ENCODE results near the gene MKRN2OS. TPM values are rescaled to one million over a fixed set of nuclear protein-coding genes. Genes with fewer than 3 reads are reported as not detected.
A peak's percentile ranks its signal among the peaks of the same experiment; 100 is the strongest.

MKRN2OS gene
- total RNA-seq, 2 experiments from 2014 or later: not detected

- Histone ChIP-seq H3K9me3 (ENCODE audit: low read length) (peaks cover 13% of the 10 kb centered on the region; the same call in 1 of the 2 replicates), H3K27ac (ENCODE audit: low read depth, low read length, poor library complexity, severe bottlenecking) (no peak overlapping the region), H3K4me3 (ENCODE audit: low read depth, low read length, poor library complexity, severe bottlenecking) (no peak overlapping the region), H3K36me3 (ENCODE audit: insufficient read depth, low read length) (peaks cover 17% of the 10 kb centered on the region), H3K9me2 (ENCODE audit: insufficient read depth, low read length) (no peaks in the 10 kb centered on the region), H4K20me1 (ENCODE audit: insufficient read depth, low read length) (peaks cover 32% of the 10 kb centered on the region), H2AFZ (ENCODE audit: low read length) (no peak overlapping the region), H3K4me2 (ENCODE audit: low read length) (no peak overlapping the region), H3K79me2 (ENCODE audit: insufficient read depth, low read depth, low read length) (peaks cover 93% of the 10 kb centered on the region), H3K4me1 (ENCODE audit: insufficient read depth, low read length, poor library complexity, severe bottlenecking) (peaks cover 40% of the 10 kb centered on the region)
- TF ChIP-seq, protein P1, sequence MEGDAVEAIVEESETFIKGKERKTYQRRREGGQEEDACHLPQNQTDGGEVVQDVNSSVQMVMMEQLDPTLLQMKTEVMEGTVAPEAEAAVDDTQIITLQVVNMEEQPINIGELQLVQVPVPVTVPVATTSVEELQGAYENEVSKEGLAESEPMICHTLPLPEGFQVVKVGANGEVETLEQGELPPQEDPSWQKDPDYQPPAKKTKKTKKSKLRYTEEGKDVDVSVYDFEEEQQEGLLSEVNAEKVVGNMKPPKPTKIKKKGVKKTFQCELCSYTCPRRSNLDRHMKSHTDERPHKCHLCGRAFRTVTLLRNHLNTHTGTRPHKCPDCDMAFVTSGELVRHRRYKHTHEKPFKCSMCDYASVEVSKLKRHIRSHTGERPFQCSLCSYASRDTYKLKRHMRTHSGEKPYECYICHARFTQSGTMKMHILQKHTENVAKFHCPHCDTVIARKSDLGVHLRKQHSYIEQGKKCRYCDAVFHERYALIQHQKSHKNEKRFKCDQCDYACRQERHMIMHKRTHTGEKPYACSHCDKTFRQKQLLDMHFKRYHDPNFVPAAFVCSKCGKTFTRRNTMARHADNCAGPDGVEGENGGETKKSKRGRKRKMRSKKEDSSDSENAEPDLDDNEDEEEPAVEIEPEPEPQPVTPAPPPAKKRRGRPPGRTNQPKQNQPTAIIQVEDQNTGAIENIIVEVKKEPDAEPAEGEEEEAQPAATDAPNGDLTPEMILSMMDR (conservative IDR thresholded peaks at IDR 0.05; ENCODE audit: low read length): no peak
- no peak for TF ChIP-seq EZH2phosphoT487 (IDR thresholded peaks at IDR 0.05; ENCODE audit: borderline replicate concordance, low read depth, low read length)
- CTCF ChIA-PET (ENCODE audit: unreplicated experiment): no interaction called here
- DNase-seq (ENCODE audit: low spot score): no peak
- no TSS peak for BruUV-seq (replicated peaks)
- intact Hi-C loops (cut with micrococcal nuclease; ENCODE audit: unreplicated experiment): no loop called here
- POLR2A ChIA-PET: interaction anchor here (0.5 to 1.1 kb wide), 3 partner anchors 10 to 57 kb away, joined by 3 read pairs; no protein-coding TSS in a partner anchor
Measured at GRCh38 chr3:12562451-12562850, 17.2 kb upstream of the MKRN2OS start.

GRCh38 chr3:12561397-12561796 lies 16.1 kb upstream of the MKRN2OS start:
- POLR2A ChIA-PET: no interaction called here
- CTCF ChIA-PET (ENCODE audit: unreplicated experiment): no interaction called here
- Histone ChIP-seq H3K27ac (ENCODE audit: low read depth, low read length, poor library complexity, severe bottlenecking) (no peak overlapping the region), H3K9me2 (ENCODE audit: insufficient read depth, low read length) (no peaks in the 10 kb centered on the region), H4K20me1 (ENCODE audit: insufficient read depth, low read length) (peaks cover 34% of the 10 kb centered on the region), H3K36me3 (ENCODE audit: insufficient read depth, low read length) (peaks cover 9% of the 10 kb centered on the region; the same call in 1 of the 2 replicates), H3K4me2 (ENCODE audit: low read length) (0 out of 2 replicates have a peak overlapping the region, but pooled peaks have one; percentile 90), H3K9me3 (ENCODE audit: low read length) (peaks cover 6% of the 10 kb centered on the region; the same call in 1 of the 2 replicates), H3K4me3 (ENCODE audit: low read depth, low read length, poor library complexity, severe bottlenecking) (no peak overlapping the region), H2AFZ (ENCODE audit: low read length) (no peak overlapping the region), H3K79me2 (ENCODE audit: insufficient read depth, low read depth, low read length) (peaks cover 88% of the 10 kb centered on the region), H3K4me1 (ENCODE audit: insufficient read depth, low read length, poor library complexity, severe bottlenecking) (peaks cover 42% of the 10 kb centered on the region)
- intact Hi-C loops (cut with micrococcal nuclease; ENCODE audit: unreplicated experiment): no loop called here
- TF ChIP-seq, protein P1 (conservative IDR thresholded peaks at IDR 0.05; ENCODE audit: low read length): no peak
- TF ChIP-seq EZH2phosphoT487 (IDR thresholded peaks at IDR 0.05; ENCODE audit: borderline replicate concordance, low read depth, low read length): no peak
- DNase-seq (ENCODE audit: low spot score): no peak
- BruUV-seq (replicated peaks): no TSS peak

GRCh38 chr3:12560505-12561190 lies 15.3 kb upstream of the MKRN2OS start:
- no TSS peak for BruUV-seq (replicated peaks)
- Histone ChIP-seq H3K9me2 (ENCODE audit: insufficient read depth, low read length) (no peaks in the 10 kb centered on the region), H3K9me3 (ENCODE audit: low read length) (no peaks in the 10 kb centered on the region), H3K4me1 (ENCODE audit: insufficient read depth, low read length, poor library complexity, severe bottlenecking) (peaks cover 47% of the 10 kb centered on the region), H3K79me2 (ENCODE audit: insufficient read depth, low read depth, low read length) (peaks cover 80% of the 10 kb centered on the region), H3K36me3 (ENCODE audit: insufficient read depth, low read length) (peaks cover 3% of the 10 kb centered on the region; the same call in 1 of the 2 replicates), H4K20me1 (ENCODE audit: insufficient read depth, low read length) (peaks cover 34% of the 10 kb centered on the region), H2AFZ (ENCODE audit: low read length) (no peak overlapping the region), H3K27ac (ENCODE audit: low read depth, low read length, poor library complexity, severe bottlenecking) (no peak overlapping the region), H3K4me2 (ENCODE audit: low read length) (peak overlapping the region; percentile 90), H3K4me3 (ENCODE audit: low read depth, low read length, poor library complexity, severe bottlenecking) (no peak overlapping the region)
- peak; percentile 47 for DNase-seq (ENCODE audit: low spot score)
- intact Hi-C loops (cut with micrococcal nuclease; ENCODE audit: unreplicated experiment): no loop called here
- ChIA-PET POLR2A (interaction anchor here (0.7 kb wide), 1 partner anchor 20 kb away, joined by 3 read pairs; no protein-coding TSS in a partner anchor), CTCF (ENCODE audit: unreplicated experiment) (no interaction called here)
- TF ChIP-seq EZH2phosphoT487 (IDR thresholded peaks at IDR 0.05; ENCODE audit: borderline replicate concordance, low read depth, low read length): no peak
- TF ChIP-seq, protein P1 (conservative IDR thresholded peaks at IDR 0.05; ENCODE audit: low read length): no peak

Measured in OCI-LY7 (cell line).